K562 (cell line): ENCODE results near the gene TRERF1. TPM values are rescaled to one million over a fixed set of nuclear protein-coding genes. Genes with fewer than 3 reads are reported as not detected.

ENCODE experiments used
- ATAC-seq: fragments of 200-7000 bp; cut with Tn5 transposase; 3 replicates; pipeline ENCODE4 v1.9.1; 2020; ENCODE audit warnings: moderate library complexity
- BruUV-seq: library from RNA; stranded (reverse); fragments of 400-500 nt; replicated peaks from 2 replicates; lab custom pipeline; 2021; lab: Mats Ljungman, UMichigan
- CTCF ChIA-PET: fragments of 300-600 bp; formaldehyde crosslinking; extraction: SDS; loops from one replicate; lab custom pipeline; 2021; ENCODE audit warnings: low intra/inter-chr PET ratio; lab: Yijun Ruan, JAX
- POLR2A ChIA-PET: fragments of 300-600, 350-650 bp; sonication (Branson Sonifier 250); formaldehyde crosslinking; extraction: SDS; loops from one replicate; lab custom pipeline; 2021; ENCODE audit warnings: antibody characterized with exemption, inconsistent platforms; lab: Yijun Ruan, JAX
- DNase-seq, 4 experiments: peaks; one replicate each; pipeline versions ENCODE4 v3.0.0 to v3.0.0-alpha.2; 2011 to 2018; ENCODE audit warnings: low spot score in 3 of 4, mixed read lengths in 3 of 4; ENCODE audit errors: extremely low read depth in 1 of 4
- FAIRE-seq: peaks from 2 replicates; lab custom pipeline; 2011; peaks lifted over from hg19 to GRCh38; lab: Jason Lieb, UNC
- H2AFZ ChIP-seq: 2 replicates; pipeline ENCODE4 v1.6.0; 2011; ENCODE audit warnings: low read depth, low read length, control low read depth, inconsistent platforms
- H3K27ac ChIP-seq: fragments of 200-600 bp; 3 replicates; pipeline ENCODE4 v1.8.0; 2011; ENCODE audit warnings: low read depth, mild to moderate bottlenecking, control low read depth, inconsistent platforms, low read length, moderate library complexity, mixed read lengths; ENCODE audit errors: extremely low read depth
- H3K27me3 ChIP-seq, 2 experiments: fragments of 300-600 bp in 1 of 2; 2 replicates in 1 of 2; 3 replicates in 1 of 2; pipeline versions ENCODE4 v1.6.0 to v1.8.0; 2011; ENCODE audit warnings: inconsistent platforms in 2 of 2, low read length in 2 of 2, mild to moderate bottlenecking in 1 of 2, mixed read lengths in 1 of 2, moderate library complexity in 1 of 2; ENCODE audit not compliant: control insufficient read depth in 2 of 2, insufficient read depth in 2 of 2
- H3K36me3 ChIP-seq: fragments of 300-600 bp; 3 replicates; pipeline ENCODE4 v1.8.0; 2011; ENCODE audit warnings: mild to moderate bottlenecking, low read length, inconsistent platforms; ENCODE audit not compliant: control insufficient read depth, insufficient read depth
- H3K4me1 ChIP-seq, 2 experiments: fragments of 200-600 bp in 1 of 2; replicated peaks in 1 of 2; 2 replicates in 1 of 2; 3 replicates in 1 of 2; pipeline versions ENCODE4 v1.5.1 to v1.8.0; 2011; ENCODE audit warnings: inconsistent platforms in 2 of 2, low read length in 2 of 2, mild to moderate bottlenecking in 1 of 2, mixed read lengths in 1 of 2, moderate library complexity in 1 of 2; ENCODE audit not compliant: control insufficient read depth in 2 of 2, insufficient read depth in 2 of 2
- H3K4me2 ChIP-seq: 2 replicates; pipeline ENCODE4 v1.6.1; 2011; ENCODE audit warnings: low read length, control low read depth, inconsistent platforms, mixed read lengths; ENCODE audit not compliant: insufficient read depth
- H3K4me3 ChIP-seq: fragments of 200-600 bp; sonication (generic), shearing (Covaris generic); 2 replicates; pipeline ENCODE4 v1.5.1; 2016; ENCODE audit warnings: control low read depth, inconsistent platforms
- H3K79me2 ChIP-seq: fragments of 200-600 bp; 3 replicates; pipeline ENCODE4 v1.8.0; 2011; ENCODE audit warnings: low read length, inconsistent platforms; ENCODE audit not compliant: control insufficient read depth, insufficient read depth
- H3K9ac ChIP-seq, 2 experiments: 2 replicates each; pipeline versions ENCODE4 v1.6.0 to v1.6.1; 2011; ENCODE audit warnings: low read depth in 2 of 2, low read length in 2 of 2, control low read depth in 1 of 2, inconsistent platforms in 1 of 2, mild to moderate bottlenecking in 1 of 2, mixed read lengths in 1 of 2; ENCODE audit not compliant: insufficient read depth in 1 of 2
- H3K9me1 ChIP-seq: one replicate; pipeline ENCODE4 v1.6.0; 2011; ENCODE audit warnings: inconsistent platforms, mild to moderate bottlenecking, low read length, moderate library complexity; ENCODE audit not compliant: control insufficient read depth, insufficient read depth
- H3K9me3 ChIP-seq: replicated peaks from 2 replicates; pipeline ENCODE4 v1.5.1; 2011; ENCODE audit warnings: low read depth, low read length, inconsistent platforms; ENCODE audit not compliant: control insufficient read depth, insufficient read depth
- H4K20me1 ChIP-seq: replicated peaks from 2 replicates; pipeline ENCODE4 v1.6.1; 2011; ENCODE audit warnings: low read length, inconsistent platforms, mixed read lengths; ENCODE audit not compliant: control insufficient read depth, insufficient read depth
- BHLHE40 ChIP-seq: IDR thresholded peaks from 2 replicates; pipeline ENCODE4 v1.6.1; 2011; ENCODE audit warnings: low read length, improper control_type of control experiment
- CREM ChIP-seq: IDR thresholded peaks from 2 replicates; pipeline ENCODE4 v1.6.1; 2014; ENCODE audit warnings: antibody characterized with exemption, low read depth
- CTCF ChIP-seq, 3 experiments: IDR thresholded peaks in 2 of 3; conservative IDR thresholded peaks in 1 of 3; 2 replicates each; pipeline ENCODE4 v1.5.1; 2011 to 2012; ENCODE audit warnings: low read length in 3 of 3, mild to moderate bottlenecking in 3 of 3, control low read depth in 2 of 3, improper control_type of control experiment in 1 of 3, inconsistent platforms in 1 of 3, low read depth in 1 of 3, mixed read lengths in 1 of 3, moderate library complexity in 1 of 3; ENCODE audit not compliant: insufficient read depth in 2 of 3
- CTCFL ChIP-seq: IDR thresholded peaks from 2 replicates; pipeline ENCODE4 v1.6.1; 2011; ENCODE audit warnings: borderline replicate concordance, low read depth, mild to moderate bottlenecking, moderate library complexity, low read length; ENCODE audit not compliant: insufficient read depth, poor library complexity, severe bottlenecking
- DEAF1 ChIP-seq: fragments of 450-650 bp; formaldehyde crosslinking; IDR thresholded peaks from 2 replicates; pipeline ENCODE4 v1.4.0; 2020; ENCODE audit warnings: mild to moderate bottlenecking, moderate library complexity
- FOXA3 ChIP-seq, 2 experiments: fragments of 450-650 bp in 1 of 2; sonication (generic) in 1 of 2; formaldehyde crosslinking; IDR thresholded peaks in 1 of 2; conservative IDR thresholded peaks in 1 of 2; 2 replicates each; pipeline versions ENCODE4 v1.4.0 to v1.8.0; 2020 to 2022; ENCODE audit warnings: mild to moderate bottlenecking in 2 of 2, missing genetic modification reagents in 1 of 2
- RREB1 ChIP-seq: fragments of 250-450 bp; sonication (Bioruptor Pico); IDR thresholded peaks from 2 replicates; pipeline ENCODE4 v1.4.0; 2020
- ZBTB7A ChIP-seq: IDR thresholded peaks from 2 replicates; pipeline ENCODE4 v1.6.1; 2011; ENCODE audit warnings: low read depth, mild to moderate bottlenecking, low read length, moderate library complexity, borderline replicate concordance; ENCODE audit not compliant: control insufficient read depth
- WGBS: fragments of 100-300 bp; shearing (Covaris generic); methylation state at CpG from one replicate; pipeline ENCODE4 v1.1.6; 2016; ENCODE audit warnings: low coverage, mixed read lengths; ENCODE audit not compliant: insufficient coverage; ENCODE audit errors: missing lambda C conversion rate; 5-methylcytosine and 5-hydroxymethylcytosine counted together
- in situ Hi-C: fragments of 300-500 bp; cut with MboI; formaldehyde crosslinking; loops from 4 replicates; pipeline ENCODE4 v1.15.0; 2018; ENCODE audit warnings: inconsistent platforms, mixed read lengths
- intact Hi-C: fragments of 100-400 bp; cut with micrococcal nuclease; formaldehyde crosslinking; loops from 2 replicates; pipeline ENCODE4 v1.14.2; 2022
- polyA plus RNA-seq, 8 experiments: library from polyadenylated mRNA; depleted of rRNA in 4 of 8; stranded (reverse) in 5 of 8; unstranded in 3 of 8; fragments of >200 nt; fragmentation: Nextera tagmentation in 2 of 8; fragmentation: Illumina TruSeq in 1 of 8; extraction: Ambion mirVana in 2 of 8; extraction: Trizol in 1 of 8; gene quantifications; 2 replicates each; pipeline versions ENCODE4 v1.2.1 to v1.2.3, GENCODE V29; 2011 to 2014; ENCODE audit warnings: inconsistent platforms in 1 of 8, missing spikeins in 1 of 8
- total RNA-seq, 7 experiments: library from RNA; depleted of rRNA in 6 of 7; stranded (reverse); fragments of >200 nt in 6 of 7; fragmentation: Illumina TruSeq in 2 of 7; extraction: Trizol in 2 of 7; gene quantifications; 2 replicates each; pipeline versions ENCODE4 v1.2.1 to v1.2.3, GENCODE V29; 2011 to 2021; ENCODE audit warnings: low replicate concordance in 1 of 7

The TRERF1 gene
- total and polyA plus RNA-seq, 9 of the 15 experiments (the other 6 are each of a cell fraction or from before 2014, with no cell fraction given), result 0.04 to 0.20 (median 0.07) TPM; not detected in 3

GRCh38 chr6:42260972-42261371, 190.8 kb downstream of the TRERF1 start:
- Histone ChIP-seq H3K9ac (peak overlapping the region in 1 of 2 experiments; percentile 73; a peak in 1 of 4 replicates), H3K79me2 (no peaks in the 10 kb centered on the region), H3K4me3 (no peak overlapping the region), H3K27me3 (peaks cover 38 to 47% of the 10 kb centered on the region in 2 experiments), H3K9me1 (no peaks in the 10 kb centered on the region), H3K36me3 (no peaks in the 10 kb centered on the region), H2AFZ (peak overlapping the region; percentile 87), H3K9me3 (no peaks in the 10 kb centered on the region), H3K4me1 (peaks cover 9 to 21% of the 10 kb centered on the region in 2 experiments), H3K27ac (no peak overlapping the region), H4K20me1 (no peaks in the 10 kb centered on the region), H3K4me2 (peak overlapping the region; percentile 71; the same call in 1 of the 2 replicates)
- FAIRE-seq (no peak), DNase-seq (peak; percentile 57 to 82 (median 81)), ATAC-seq (peak; percentile 90)
- CTCF ChIA-PET, result interaction anchor here (0.9 to 1.1 kb wide), 3 partner anchors 271 to 290 kb away, joined by 3 read pairs; no protein-coding TSS in a partner anchor
- POLR2A ChIA-PET, result no interaction called here
- in situ Hi-C loops, result no loop called here
- intact Hi-C loops, result loop anchor here (5.0 to 10.0 kb wide), 2 partner anchors 286 to 464 kb away; partner anchors contain the start of gene PRPH2
- 6% methylated on average over 7 of the region's 11 CpGs for WGBS
- no TSS peak for BruUV-seq
- TF ChIP-seq RREB1 (CRISPR knock-in tag), result 0 out of 2 replicates have a peak, but pooled peaks have one; percentile 38
- peak; percentile 96 for TF ChIP-seq CTCFL
- 0 out of 2 replicates have a peak, but pooled peaks have one; percentile 0 for TF ChIP-seq BHLHE40
- TF ChIP-seq CREM, result 0 out of 2 replicates have a peak, but pooled peaks have one; percentile 1
- peak; percentile 49 to 73 (median 54) for TF ChIP-seq CTCF (IDR thresholded peaks at IDR 0.05 in 2 of 3, conservative IDR thresholded peaks at IDR 0.05 in 1 of 3; ENCODE audit: insufficient read depth in 2 of 3, low read depth in 1 of 3, low read length in 3 of 3)
- TF ChIP-seq DEAF1 (CRISPR knock-in tag), result 0 out of 2 replicates have a peak, but pooled peaks have one; percentile 22
- peak; percentile 93 for TF ChIP-seq ZBTB7A
- TF ChIP-seq FOXA3 (CRISPR knock-in tag; conservative IDR thresholded peaks at IDR 0.05 in 1 of 2, IDR thresholded peaks at IDR 0.05 in 1 of 2), result 0 out of 4 replicates have a peak, but pooled peaks of 1 of the 2 experiments have one; percentile 42
